HepG2 (cell line): ENCODE data around the gene MYCBPAP. TPM values are rescaled to one million over a fixed set of nuclear protein-coding genes. Genes with fewer than 3 reads are reported as not detected.

Experiments
- FOXO1 ChIP-seq: sonication (generic); formaldehyde crosslinking; IDR thresholded peaks from 2 replicates; pipeline ENCODE4 v1.4.0; 2020; ENCODE audit warnings: missing genetic modification reagents
- ISL2 ChIP-seq: sonication (generic); formaldehyde crosslinking; IDR thresholded peaks from 2 replicates; pipeline ENCODE4 v1.5.0; 2020; ENCODE audit warnings: missing genetic modification reagents
- MAZ ChIP-seq, 2 experiments: sonication (generic) in 1 of 2; formaldehyde crosslinking in 1 of 2; IDR thresholded peaks; 2 replicates each; pipeline versions ENCODE4 v1.5.0 to v1.6.1; 2012 to 2020; ENCODE audit warnings: low read depth in 2 of 2, mild to moderate bottlenecking in 2 of 2, borderline replicate concordance in 1 of 2, improper control_type of control experiment in 1 of 2, low read length in 1 of 2, missing genetic modification reagents in 1 of 2, moderate library complexity in 1 of 2
- SOX13 ChIP-seq, 3 experiments: fragments of 450-650 bp in 1 of 3; sonication (generic) in 1 of 3; formaldehyde crosslinking in 1 of 3; IDR thresholded peaks in 2 of 3; conservative IDR thresholded peaks in 1 of 3; 2 replicates each; pipeline versions ENCODE4 v1.5.0 to v1.6.1; 2016 to 2020; ENCODE audit warnings: antibody characterized with exemption in 1 of 3, mild to moderate bottlenecking in 1 of 3, missing compliant biosample characterization in 1 of 3, missing genetic modification reagents in 1 of 3, moderate library complexity in 1 of 3
- TOE1 ChIP-seq: sonication (generic); formaldehyde crosslinking; IDR thresholded peaks from 2 replicates; pipeline ENCODE4 v1.4.0; 2020; ENCODE audit warnings: mild to moderate bottlenecking, missing genetic modification reagents
- ZBTB3 ChIP-seq: sonication (generic); formaldehyde crosslinking; IDR thresholded peaks from 2 replicates; pipeline ENCODE4 v1.4.0; 2020; ENCODE audit warnings: low read depth, mild to moderate bottlenecking, moderate library complexity, missing genetic modification reagents, borderline replicate concordance
- ZNF10 ChIP-seq: sonication (generic); formaldehyde crosslinking; IDR thresholded peaks from 2 replicates; pipeline ENCODE4 v1.4.0; 2020; ENCODE audit warnings: mild to moderate bottlenecking, low read depth, missing genetic modification reagents, borderline replicate concordance
- ZNF326 ChIP-seq: sonication (generic); formaldehyde crosslinking; IDR thresholded peaks from 2 replicates; pipeline ENCODE4 v1.4.0; 2020; ENCODE audit warnings: missing genetic modification reagents, borderline replicate concordance
- ZNF496 ChIP-seq: sonication (generic); formaldehyde crosslinking; IDR thresholded peaks from 2 replicates; pipeline ENCODE4 v1.8.1; 2023; ENCODE audit warnings: mild to moderate bottlenecking, moderate library complexity, missing genetic modification reagents; ENCODE audit not compliant: insufficient replicate concordance
- ZNF75D ChIP-seq: sonication (generic); formaldehyde crosslinking; IDR thresholded peaks from 2 replicates; pipeline ENCODE4 v1.8.1; 2023; ENCODE audit warnings: missing genetic modification reagents, mild to moderate bottlenecking, borderline replicate concordance
- polyA plus RNA-seq, 8 experiments: library from polyadenylated mRNA; depleted of rRNA in 3 of 8; stranded (reverse) in 7 of 8; unstranded in 1 of 8; fragments of >200 nt; fragmentation: Illumina TruSeq in 4 of 8; extraction: Trizol in 4 of 8; gene quantifications; 2 replicates each; pipeline versions ENCODE4 v1.2.1 to v1.2.3, GENCODE V29; 2011 to 2016; ENCODE audit warnings: low read depth in 4 of 8, missing spikeins in 1 of 8, mixed read lengths in 1 of 8; ENCODE audit not compliant: insufficient read depth in 1 of 8
- total RNA-seq, 5 experiments: library from RNA; depleted of rRNA; stranded (reverse); fragments of >200 nt; fragmentation: Illumina TruSeq; extraction: Trizol; gene quantifications; 2 replicates each; pipeline ENCODE4 v1.2.3, GENCODE V29; 2016; ENCODE audit warnings: low read depth in 1 of 5
- TF ChIP-seq, protein P1 (sequence below): sonication (generic); formaldehyde crosslinking; IDR thresholded peaks from 2 replicates; pipeline ENCODE4 v1.9.0; 2022; ENCODE audit warnings: low read depth, missing genetic modification reagents
- TF ChIP-seq, protein P2 (sequence below): sonication (generic); formaldehyde crosslinking; IDR thresholded peaks from 2 replicates; pipeline ENCODE4 v1.4.0; 2020; ENCODE audit warnings: missing genetic modification reagents
- TF ChIP-seq, protein P3 (sequence below): sonication (generic); formaldehyde crosslinking; IDR thresholded peaks from 2 replicates; pipeline ENCODE4 v1.8.0; 2022; ENCODE audit warnings: mild to moderate bottlenecking, missing genetic modification reagents, borderline replicate concordance
- TF ChIP-seq, protein P4 (sequence below), 2 experiments: fragments of 450-650 bp in 1 of 2; sonication (generic) in 1 of 2; formaldehyde crosslinking; IDR thresholded peaks; 2 replicates each; pipeline versions ENCODE4 v1.5.0 to v1.8.0; 2020 to 2022; ENCODE audit warnings: mild to moderate bottlenecking in 1 of 2, missing genetic modification reagents in 1 of 2
- TF ChIP-seq, protein P5 (sequence below): IDR thresholded peaks from 2 replicates; pipeline ENCODE4 v1.6.1; 2018; ENCODE audit warnings: missing genetic modification reagents, mild to moderate bottlenecking, missing compliant biosample characterization

Gene MYCBPAP
- total and polyA plus RNA-seq, 2 of the 13 experiments (the other 11 are each of a cell fraction or from before 2014, with no cell fraction given): 0.22 to 0.24 TPM

DNA sequence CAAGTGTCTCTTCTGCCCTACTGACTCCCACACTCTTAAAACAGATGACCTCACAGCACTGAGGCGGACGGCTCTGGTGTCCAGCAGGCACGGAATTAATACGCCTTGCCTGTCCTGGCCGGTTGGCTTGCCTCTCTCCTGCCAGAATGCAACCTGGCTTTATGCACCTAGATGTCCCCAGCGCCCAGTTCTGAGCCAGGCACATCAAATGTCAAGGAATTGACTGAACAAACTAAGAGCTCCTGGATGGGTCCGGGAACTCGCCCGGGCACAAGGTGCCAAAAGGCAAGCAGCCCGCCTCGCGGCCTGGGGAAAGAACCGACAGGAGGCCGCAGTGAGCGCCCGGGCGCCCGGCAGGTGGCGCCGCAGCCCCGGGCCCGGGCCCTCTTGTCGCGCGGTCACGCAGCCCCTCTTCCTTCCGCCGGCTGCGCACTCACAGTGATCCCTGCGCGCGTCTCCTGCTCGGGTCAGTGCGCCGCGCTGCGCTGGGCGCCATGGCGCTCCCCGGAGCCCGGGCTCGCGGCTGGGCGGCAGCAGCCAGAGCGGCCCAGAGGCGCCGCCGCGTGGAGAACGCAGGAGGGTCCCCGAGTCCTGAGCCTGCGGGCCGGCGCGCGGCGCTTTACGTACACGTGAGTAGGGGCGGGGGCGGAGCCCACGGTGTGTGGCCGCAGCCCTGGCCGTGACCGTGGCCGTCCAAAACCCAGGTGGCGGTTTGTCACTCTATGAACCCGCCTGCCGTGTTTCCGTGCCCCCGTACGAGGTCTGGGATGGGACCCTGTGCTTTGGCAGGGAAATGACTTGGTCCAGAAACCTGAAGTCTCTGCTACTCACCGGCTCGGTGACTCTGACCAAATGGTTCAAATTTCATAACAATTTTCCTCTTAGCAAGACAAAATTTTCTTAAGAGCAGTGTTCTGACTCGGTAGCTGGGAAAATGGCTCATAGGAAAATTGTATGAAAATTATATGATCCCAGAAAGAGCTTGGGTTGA, 29.6 kb upstream of the MYCBPAP start, which contains the start of gene RSAD1 (continued):
- TF ChIP-seq ZNF496 (CRISPR knock-in tag) (no peak), ZNF326 (CRISPR knock-in tag) (no peak), SOX13 (IDR thresholded peaks at IDR 0.05) (no peak), SOX13 (CRISPR knock-in tag; conservative IDR thresholded peaks at IDR 0.05 in 1 of 2, IDR thresholded peaks at IDR 0.05 in 1 of 2) (peak in 1 of 2 experiments; percentile 50; a peak in 2 of 4 replicates), ZNF10 (CRISPR knock-in tag) (no peak), FOXO1 (CRISPR knock-in tag) (peak; percentile 59; the same call in 1 of the 2 replicates), ISL2 (peak; percentile 31; the same call in 1 of the 2 replicates), ZBTB3 (CRISPR knock-in tag) (peak; percentile 91), ZNF75D (CRISPR knock-in tag) (no peak), TOE1 (CRISPR knock-in tag) (peak; percentile 59; the same call in 1 of the 2 replicates), MAZ (IDR thresholded peaks at IDR 0.05; ENCODE audit: borderline replicate concordance, low read depth, low read length) (peak; percentile 51), MAZ (CRISPR knock-in tag; IDR thresholded peaks at IDR 0.05; ENCODE audit: low read depth) (peak; percentile 97)
- TF ChIP-seq, protein P1, sequence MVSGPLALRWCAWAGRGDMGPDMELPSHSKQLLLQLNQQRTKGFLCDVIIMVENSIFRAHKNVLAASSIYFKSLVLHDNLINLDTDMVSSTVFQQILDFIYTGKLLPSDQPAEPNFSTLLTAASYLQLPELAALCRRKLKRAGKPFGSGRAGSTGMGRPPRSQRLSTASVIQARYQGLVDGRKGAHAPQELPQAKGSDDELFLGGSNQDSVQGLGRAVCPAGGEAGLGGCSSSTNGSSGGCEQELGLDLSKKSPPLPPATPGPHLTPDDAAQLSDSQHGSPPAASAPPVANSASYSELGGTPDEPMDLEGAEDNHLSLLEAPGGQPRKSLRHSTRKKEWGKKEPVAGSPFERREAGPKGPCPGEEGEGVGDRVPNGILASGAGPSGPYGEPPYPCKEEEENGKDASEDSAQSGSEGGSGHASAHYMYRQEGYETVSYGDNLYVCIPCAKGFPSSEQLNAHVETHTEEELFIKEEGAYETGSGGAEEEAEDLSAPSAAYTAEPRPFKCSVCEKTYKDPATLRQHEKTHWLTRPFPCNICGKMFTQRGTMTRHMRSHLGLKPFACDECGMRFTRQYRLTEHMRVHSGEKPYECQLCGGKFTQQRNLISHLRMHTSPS (CRISPR knock-in tag): 0 out of 2 replicates have a peak, but pooled peaks have one; percentile 27
- TF ChIP-seq, protein P2, sequence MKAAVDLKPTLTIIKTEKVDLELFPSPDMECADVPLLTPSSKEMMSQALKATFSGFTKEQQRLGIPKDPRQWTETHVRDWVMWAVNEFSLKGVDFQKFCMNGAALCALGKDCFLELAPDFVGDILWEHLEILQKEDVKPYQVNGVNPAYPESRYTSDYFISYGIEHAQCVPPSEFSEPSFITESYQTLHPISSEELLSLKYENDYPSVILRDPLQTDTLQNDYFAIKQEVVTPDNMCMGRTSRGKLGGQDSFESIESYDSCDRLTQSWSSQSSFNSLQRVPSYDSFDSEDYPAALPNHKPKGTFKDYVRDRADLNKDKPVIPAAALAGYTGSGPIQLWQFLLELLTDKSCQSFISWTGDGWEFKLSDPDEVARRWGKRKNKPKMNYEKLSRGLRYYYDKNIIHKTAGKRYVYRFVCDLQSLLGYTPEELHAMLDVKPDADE (CRISPR knock-in tag): 0 out of 2 replicates have a peak, but pooled peaks have one; percentile 83
- TF ChIP-seq, protein P3, sequence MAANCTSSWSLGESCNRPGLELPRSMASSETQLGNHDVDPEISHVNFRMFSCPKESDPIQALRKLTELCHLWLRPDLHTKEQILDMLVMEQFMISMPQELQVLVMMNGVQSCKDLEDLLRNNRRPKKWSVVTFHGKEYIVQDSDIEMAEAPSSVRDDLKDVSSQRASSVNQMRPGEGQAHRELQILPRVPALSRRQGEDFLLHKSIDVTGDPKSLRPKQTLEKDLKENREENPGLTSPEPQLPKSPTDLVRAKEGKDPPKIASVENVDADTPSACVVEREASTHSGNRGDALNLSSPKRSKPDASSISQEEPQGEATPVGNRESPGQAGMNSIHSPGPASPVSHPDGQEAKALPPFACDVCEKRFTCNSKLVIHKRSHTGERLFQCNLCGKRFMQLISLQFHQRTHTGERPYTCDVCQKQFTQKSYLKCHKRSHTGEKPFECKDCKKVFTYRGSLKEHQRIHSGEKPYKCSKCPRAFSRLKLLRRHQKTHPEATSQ: 0 out of 2 replicates have a peak, but pooled peaks have one; percentile 79
- TF ChIP-seq, protein P4, sequence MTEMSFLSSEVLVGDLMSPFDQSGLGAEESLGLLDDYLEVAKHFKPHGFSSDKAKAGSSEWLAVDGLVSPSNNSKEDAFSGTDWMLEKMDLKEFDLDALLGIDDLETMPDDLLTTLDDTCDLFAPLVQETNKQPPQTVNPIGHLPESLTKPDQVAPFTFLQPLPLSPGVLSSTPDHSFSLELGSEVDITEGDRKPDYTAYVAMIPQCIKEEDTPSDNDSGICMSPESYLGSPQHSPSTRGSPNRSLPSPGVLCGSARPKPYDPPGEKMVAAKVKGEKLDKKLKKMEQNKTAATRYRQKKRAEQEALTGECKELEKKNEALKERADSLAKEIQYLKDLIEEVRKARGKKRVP (CRISPR knock-in tag; IDR thresholded peaks at IDR 0.05): no peak; a peak in 1 of 4 replicates
- TF ChIP-seq, protein P5, sequence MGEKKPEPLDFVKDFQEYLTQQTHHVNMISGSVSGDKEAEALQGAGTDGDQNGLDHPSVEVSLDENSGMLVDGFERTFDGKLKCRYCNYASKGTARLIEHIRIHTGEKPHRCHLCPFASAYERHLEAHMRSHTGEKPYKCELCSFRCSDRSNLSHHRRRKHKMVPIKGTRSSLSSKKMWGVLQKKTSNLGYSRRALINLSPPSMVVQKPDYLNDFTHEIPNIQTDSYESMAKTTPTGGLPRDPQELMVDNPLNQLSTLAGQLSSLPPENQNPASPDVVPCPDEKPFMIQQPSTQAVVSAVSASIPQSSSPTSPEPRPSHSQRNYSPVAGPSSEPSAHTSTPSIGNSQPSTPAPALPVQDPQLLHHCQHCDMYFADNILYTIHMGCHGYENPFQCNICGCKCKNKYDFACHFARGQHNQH (CRISPR knock-in tag): peak; percentile 58
